ENCODE data around the gene SEMA6D. TPM values are rescaled to one million over a fixed set of nuclear protein-coding genes. Genes with fewer than 3 reads are reported as not detected.

SEMA6D gene
- total RNA-seq: 10 to 100 TPM in 2 of 5 donors, 1 to 10 TPM in 3; 6.2 to 54.0 (median 9.9) TPM
- polyA plus RNA-seq: under 1 TPM; 0.61 to 0.68 (median 0.63) TPM
- long read RNA-seq, donor 1: 0 reads
- long read RNA-seq, donor 2, full-length matches to known transcripts: 2 of 2 reads
- long read RNA-seq, donor 2, partial matches to known transcripts: 0 of 2 reads
- long read RNA-seq, donor 2, other reads (novel, unspliced or antisense): 0 of 2 reads
- long read RNA-seq, donor 3: 0 reads
- long read RNA-seq, donor 4: 0 reads
- long read RNA-seq, donor 5, partial matches to known transcripts: 0 of 1 reads
- long read RNA-seq, donor 5, other reads (novel, unspliced or antisense): 0 of 1 reads
- long read RNA-seq, donor 6, partial matches to known transcripts: 0 of 4 reads
- long read RNA-seq, donor 6, other reads (novel, unspliced or antisense): 0 of 4 reads
- long read RNA-seq, donor 7: 0 reads
- long read RNA-seq, donor 8, full-length matches to known transcripts: 1 of 1 reads
- long read RNA-seq, donor 8, partial matches to known transcripts: 0 of 1 reads
- long read RNA-seq, donor 8, other reads (novel, unspliced or antisense): 0 of 1 reads
- long read RNA-seq, donor 9, partial matches to known transcripts: 0 of 2 reads
- long read RNA-seq, donor 9, other reads (novel, unspliced or antisense): 0 of 2 reads
- long read RNA-seq, donor 10, partial matches to known transcripts: 10 of 12 reads
- long read RNA-seq, donor 10, other reads (novel, unspliced or antisense): 0 of 12 reads

- Histone ChIP-seq H3K27me3 (peaks cover 0 to 52% (median 32%) of the 10 kb centered on the region in 3 donors), H3K9me3 (no peaks in the 10 kb centered on the region), H3K27ac (peak within 1 kb of the TSS; percentile 65 to 87 (median 81)), H3K4me1 (peaks cover 9 to 64% (median 34%) of the 10 kb centered on the region in 4 donors), H3K4me3 (peak within 1 kb of the TSS; percentile 59 to 72 (median 66)), H3K36me3 (no peaks in the 10 kb centered on the region)
- TF ChIP-seq POLR2A (IDR thresholded peaks at IDR 0.05): no peak
- no peak for TF ChIP-seq EP300 (IDR thresholded peaks at IDR 0.05)
- TF ChIP-seq POLR2AphosphoS5 (IDR thresholded peaks at IDR 0.05): no peak
- TF ChIP-seq CTCF (IDR thresholded peaks at IDR 0.05): peak in 3 of 7 experiments; percentile 21 to 37 (median 32)
- peak; percentile 45 to 91 for DNase-seq
- WGBS, 5 donors: 0 to 6% (median 2%) methylated on average over 12 to 40 of the region's 40 CpGs
- intact Hi-C loops (cut with DNase I; ENCODE audit: low total_unique reads): no loop called here
These were observed at the start of gene SEMA6D for GRCh38 chr15:47717036-47717612. SEMA6D (plus strand) TSS chr15:47717505; CDS start chr15:47759799, 42,294 bp downstream.

- Histone ChIP-seq H3K27ac (no peak overlapping the region), H3K4me1 (peaks cover 0 to 4% (median 0%) of the 10 kb centered on the region in 4 donors), H3K36me3 (no peaks in the 10 kb centered on the region), H3K27me3 (no peaks in the 10 kb centered on the region), H3K9me3 (no peaks in the 10 kb centered on the region), H3K4me3 (no peak overlapping the region)
- TF ChIP-seq POLR2A (IDR thresholded peaks at IDR 0.05): no peak
- TF ChIP-seq EP300 (IDR thresholded peaks at IDR 0.05): no peak
- no peak for TF ChIP-seq CTCF (IDR thresholded peaks at IDR 0.05)
- TF ChIP-seq POLR2AphosphoS5 (IDR thresholded peaks at IDR 0.05): no peak
- intact Hi-C loops (cut with DNase I; ENCODE audit: low total_unique reads): no loop called here
- peak in 1 of 2 donors; percentile 26 for DNase-seq
- 74 to 85% (median 83%) methylated on average over 2 of the region's 2 CpGs for WGBS, 5 donors
These were observed 48.1 kb upstream of the SEMA6D start for GRCh38 chr15:47669221-47669620.

GRCh38 chr15:47670365-47670764 is 46.9 kb upstream of the SEMA6D start:
- intact Hi-C loops (cut with DNase I; ENCODE audit: low total_unique reads): no loop called here
- H3K27ac ChIP-seq: no peak overlapping the region
- TF ChIP-seq POLR2AphosphoS5 (IDR thresholded peaks at IDR 0.05) (no peak), CTCF (IDR thresholded peaks at IDR 0.05) (no peak), POLR2A (IDR thresholded peaks at IDR 0.05) (no peak), EP300 (IDR thresholded peaks at IDR 0.05) (no peak)
- no peaks in the 10 kb centered on the region for H3K9me3 ChIP-seq
- no peak for DNase-seq
- H3K27me3 ChIP-seq: no peaks in the 10 kb centered on the region
- peaks cover 0 to 4% (median 0%) of the 10 kb centered on the region in 4 donors for H3K4me1 ChIP-seq
- WGBS, 5 donors: 95 to 100% (median 96%) methylated on average over 1 of the region's 1 CpG
- H3K36me3 ChIP-seq: no peaks in the 10 kb centered on the region
- H3K4me3 ChIP-seq: no peak overlapping the region

GRCh38 chr15:47673232-47673761 is 44.0 kb upstream of the SEMA6D start:
- Histone ChIP-seq H3K4me1 (peaks cover 0 to 4% (median 0%) of the 10 kb centered on the region in 4 donors), H3K27ac (no peak overlapping the region), H3K4me3 (no peak overlapping the region), H3K27me3 (no peaks in the 10 kb centered on the region), H3K36me3 (no peaks in the 10 kb centered on the region), H3K9me3 (no peaks in the 10 kb centered on the region)
- peak in 1 of 2 donors; percentile 35 for DNase-seq
- intact Hi-C loops (cut with DNase I; ENCODE audit: low total_unique reads): no loop called here
- TF ChIP-seq EP300 (IDR thresholded peaks at IDR 0.05): no peak
- no peak for TF ChIP-seq POLR2A (IDR thresholded peaks at IDR 0.05)
- TF ChIP-seq CTCF (IDR thresholded peaks at IDR 0.05): no peak
- TF ChIP-seq POLR2AphosphoS5 (IDR thresholded peaks at IDR 0.05): no peak
- 12 to 37% (median 28%) methylated on average over 5 of the region's 5 CpGs for WGBS, 5 donors
